Lower leg skin (tissue), 3 donors: ENCODE data around the gene PAPOLB.

ENCODE experiments used
- CTCF ChIP-seq, 3 donors: fragments of 450-650 bp; IDR thresholded peaks; one replicate each; pipeline ENCODE4 v1.5.1; 2016; ENCODE audit warnings: antibody characterized with exemption in 3 of 3, mild to moderate bottlenecking in 3 of 3, moderate library complexity in 2 of 3
- POLR2A ChIP-seq, 2 donors: fragments of 450-650 bp; IDR thresholded peaks; one replicate each; pipeline ENCODE4 v1.6.1; 2016 to 2017; ENCODE audit warnings: antibody characterized with exemption in 2 of 2, mild to moderate bottlenecking in 1 of 2, moderate library complexity in 1 of 2

DNA sequence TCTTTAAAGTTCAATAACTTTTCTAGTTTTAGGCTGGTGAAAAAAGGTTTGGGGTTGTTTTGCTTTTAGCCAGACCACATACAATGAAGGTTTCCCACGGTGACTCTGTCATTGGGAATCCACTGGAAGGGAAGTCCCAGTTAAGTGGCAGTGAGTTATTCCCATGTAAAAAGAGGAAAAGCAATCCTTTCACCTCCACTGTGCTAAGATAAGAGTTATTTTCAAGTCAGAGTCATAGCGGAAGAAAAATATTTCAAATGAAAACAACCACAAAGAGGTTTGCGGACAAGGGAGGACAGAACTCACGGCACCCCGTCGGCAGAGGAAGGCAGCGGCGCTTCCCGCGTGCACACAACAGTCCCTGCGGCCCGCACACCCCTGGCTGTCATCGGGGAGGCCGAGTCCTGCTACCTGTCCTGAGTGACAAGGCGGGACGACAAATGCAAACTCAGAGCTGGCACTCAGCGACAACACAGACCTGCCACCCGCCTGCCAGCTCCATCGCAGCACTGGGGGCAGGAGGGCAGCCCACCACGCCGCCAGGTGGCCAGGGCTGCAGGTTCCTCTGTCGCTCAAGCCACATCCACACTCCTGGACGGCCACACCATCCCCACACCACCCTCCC, 9.3 kb upstream of the PAPOLB start:
- TF ChIP-seq CTCF (IDR thresholded peaks at IDR 0.05): no peak
- no peak for TF ChIP-seq POLR2A (IDR thresholded peaks at IDR 0.05)
